ENCODE data around the gene TLX2. TPM values are rescaled to one million over a fixed set of nuclear protein-coding genes. Genes with fewer than 3 reads are reported as not detected.
A peak's percentile ranks its signal among the peaks of the same experiment; 100 is the strongest.

The TLX2 gene
- total RNA-seq, 1 experiment from 2014 or later: 0.68 TPM

GRCh38 chr2:74472086-74472944 lies 41.9 kb upstream of the TLX2 start, which contains the start of gene MRPL53:
Gene MRPL53 (minus strand): TSS chr2:74472680. CDS start chr2:74472660, 20 bp downstream.
- DNase-seq: peak; percentile 97
- BruUV-seq (replicated peaks): TSS peak; percentile 89
- TF ChIP-seq CTCF (IDR thresholded peaks at IDR 0.05; ENCODE audit: insufficient read depth in 1 of 2, low read depth in 1 of 2, low read length in 1 of 2, severe bottlenecking in 1 of 2, unreplicated experiment in 1 of 2): no peak
- Histone ChIP-seq H3K9me3 (no peaks in the 10 kb centered on the region), H3K4me1 (peaks cover 4% of the 10 kb centered on the region; the same call in 1 of the 2 replicates), H3K36me3 (ENCODE audit: control insufficient read depth, insufficient read depth, low read length) (no peaks in the 10 kb centered on the region), H3K27me3 (replicated peaks; ENCODE audit: control insufficient read depth, insufficient read depth, low read length) (no peaks in the 10 kb centered on the region), H3K4me3 (ENCODE audit: low read depth, low read length) (peak within 1 kb of the TSS; percentile 65)
- Mint-ChIP-seq H3K9me3 (ENCODE audit: unreplicated experiment) (no peaks in the 10 kb centered on the region), H3K4me3 (ENCODE audit: unreplicated experiment) (peak within 1 kb of the TSS; percentile 93), H3K27ac (ENCODE audit: unreplicated experiment) (peak within 1 kb of the TSS; percentile 95), H3K36me3 (ENCODE audit: insufficient read depth, unreplicated experiment) (peaks cover 48% of the 10 kb centered on the region), H3K4me1 (ENCODE audit: low read depth, unreplicated experiment) (peaks cover 8% of the 10 kb centered on the region), H3K27me3 (ENCODE audit: insufficient read depth, unreplicated experiment) (no peaks in the 10 kb centered on the region)
- intact Hi-C loops (cut with micrococcal nuclease; ENCODE audit: unreplicated experiment): loop anchor here (1.0 kb wide), 4 partner anchors 11 to 115 kb away; partner anchors contain the start of genes AUP1, HTRA2, TTC31 and WBP1
- ChIA-PET POLR2A (interaction anchor here (0.6 to 2.4 kb wide), 6 partner anchors 10 to 32 kb away, joined by 3 to 20 read pairs (median 4); partner anchors contain the start of genes CCDC142, TTC31 and WBP1), CTCF (interaction anchor here (0.6 to 1.7 kb wide), 6 partner anchors 10 to 691 kb away, joined by 3 to 7 read pairs (median 6); partner anchors contain the start of genes CCDC142, TTC31 and WBP1)

- no peaks in the 10 kb centered on the region for H3K9me3 ChIP-seq
- peaks cover 4% of the 10 kb centered on the region; the same call in 1 of the 2 replicates for H3K4me1 ChIP-seq
- H3K4me3 Mint-ChIP-seq (ENCODE audit: unreplicated experiment): peak overlapping the region; percentile 93
- peaks cover 52% of the 10 kb centered on the region for H3K36me3 Mint-ChIP-seq (ENCODE audit: insufficient read depth, unreplicated experiment)
- BruUV-seq (replicated peaks): TSS peak; percentile 89
- no peaks in the 10 kb centered on the region for H3K27me3 ChIP-seq (replicated peaks; ENCODE audit: control insufficient read depth, insufficient read depth, low read length)
- DNase-seq: no peak
- POLR2A ChIA-PET: interaction anchor here (0.5 to 2.4 kb wide), 6 partner anchors 10 to 1672 kb away, joined by 3 to 20 read pairs (median 4); partner anchors contain the start of genes CCDC142, TTC31 and WBP1
- CTCF ChIA-PET: interaction anchor here (1.1 to 1.7 kb wide), 5 partner anchors 10 to 59 kb away, joined by 3 to 7 read pairs (median 6); partner anchors contain the start of genes CCDC142, TTC31 and WBP1
- no peak for TF ChIP-seq CTCF (IDR thresholded peaks at IDR 0.05; ENCODE audit: insufficient read depth in 1 of 2, low read depth in 1 of 2, low read length in 1 of 2, severe bottlenecking in 1 of 2, unreplicated experiment in 1 of 2)
- H3K36me3 ChIP-seq (ENCODE audit: control insufficient read depth, insufficient read depth, low read length): no peaks in the 10 kb centered on the region
- H3K27ac Mint-ChIP-seq (ENCODE audit: unreplicated experiment): peak overlapping the region; percentile 95
- H3K27me3 Mint-ChIP-seq (ENCODE audit: insufficient read depth, unreplicated experiment): no peaks in the 10 kb centered on the region
- peak overlapping the region; percentile 65 for H3K4me3 ChIP-seq (ENCODE audit: low read depth, low read length)
- H3K9me3 Mint-ChIP-seq (ENCODE audit: unreplicated experiment): no peaks in the 10 kb centered on the region
- intact Hi-C loops (cut with micrococcal nuclease; ENCODE audit: unreplicated experiment): loop anchor here (1.0 kb wide), 4 partner anchors 10 to 114 kb away; partner anchors contain the start of genes AUP1, HTRA2, TTC31 and WBP1
- H3K4me1 Mint-ChIP-seq (ENCODE audit: low read depth, unreplicated experiment): peaks cover 8% of the 10 kb centered on the region
Observed at GRCh38 chr2:74472945-74473258, 41.3 kb upstream of the TLX2 start.

- no peaks in the 10 kb centered on the region for H3K27me3 Mint-ChIP-seq (ENCODE audit: insufficient read depth, unreplicated experiment)
- ChIA-PET POLR2A (interaction anchor here (2.4 kb wide), 1 partner anchor 16 kb away, joined by 20 read pairs; the partner anchor contains the start of gene WBP1), CTCF (interaction anchor here (0.6 kb wide), 1 partner anchor 58 kb away, joined by 4 read pairs; no protein-coding TSS in a partner anchor)
- no peak for TF ChIP-seq CTCF (IDR thresholded peaks at IDR 0.05; ENCODE audit: insufficient read depth in 1 of 2, low read depth in 1 of 2, low read length in 1 of 2, severe bottlenecking in 1 of 2, unreplicated experiment in 1 of 2)
- Histone ChIP-seq H3K36me3 (ENCODE audit: control insufficient read depth, insufficient read depth, low read length) (no peaks in the 10 kb centered on the region), H3K9me3 (no peaks in the 10 kb centered on the region), H3K4me3 (ENCODE audit: low read depth, low read length) (no peak overlapping the region), H3K27me3 (replicated peaks; ENCODE audit: control insufficient read depth, insufficient read depth, low read length) (no peaks in the 10 kb centered on the region), H3K4me1 (peaks cover 4% of the 10 kb centered on the region; the same call in 1 of the 2 replicates)
- DNase-seq: no peak
- BruUV-seq (replicated peaks): no TSS peak
- no peak overlapping the region for H3K27ac Mint-ChIP-seq (ENCODE audit: unreplicated experiment)
- peak overlapping the region; percentile 24 for H3K4me3 Mint-ChIP-seq (ENCODE audit: unreplicated experiment)
- peaks cover 8% of the 10 kb centered on the region for H3K4me1 Mint-ChIP-seq (ENCODE audit: low read depth, unreplicated experiment)
- no peaks in the 10 kb centered on the region for H3K9me3 Mint-ChIP-seq (ENCODE audit: unreplicated experiment)
- H3K36me3 Mint-ChIP-seq (ENCODE audit: insufficient read depth, unreplicated experiment): peaks cover 58% of the 10 kb centered on the region
- intact Hi-C loops (cut with micrococcal nuclease; ENCODE audit: unreplicated experiment): no loop called here
Observed at GRCh38 chr2:74474481-74474880, 39.8 kb upstream of the TLX2 start.

Measured in Caco-2 (cell line).